Measurements from ENCODE around the gene GRM4. TPM values are rescaled to one million over a fixed set of nuclear protein-coding genes. Genes with fewer than 3 reads are reported as not detected.

GRM4 gene
- total and polyA plus RNA-seq, 9 of the 15 experiments (the other 6 are each of a cell fraction or from before 2014, with no cell fraction given) = 0.18 TPM; not detected in 8

DNA sequence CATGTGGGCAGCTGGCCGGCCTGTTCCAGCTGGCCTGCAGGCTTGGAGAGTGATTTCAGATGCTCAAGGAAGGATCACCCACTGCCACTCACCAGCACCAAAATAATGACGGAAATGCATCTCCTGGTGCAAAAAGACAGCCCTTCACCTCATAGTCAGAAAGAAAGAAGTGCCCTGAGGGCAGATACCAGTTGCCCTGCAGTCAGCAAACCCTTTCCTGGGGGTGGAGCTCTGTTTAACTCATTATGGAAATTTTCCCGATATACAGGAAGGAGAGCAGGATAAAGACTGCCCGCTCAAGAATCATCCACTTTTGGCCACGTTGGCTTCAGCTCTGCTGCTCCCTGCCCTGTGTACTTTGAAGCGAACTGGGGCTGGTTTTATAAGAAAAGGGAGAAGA is 127.9 kb downstream of the GRM4 start (continued):
- TF ChIP-seq, protein P1, sequence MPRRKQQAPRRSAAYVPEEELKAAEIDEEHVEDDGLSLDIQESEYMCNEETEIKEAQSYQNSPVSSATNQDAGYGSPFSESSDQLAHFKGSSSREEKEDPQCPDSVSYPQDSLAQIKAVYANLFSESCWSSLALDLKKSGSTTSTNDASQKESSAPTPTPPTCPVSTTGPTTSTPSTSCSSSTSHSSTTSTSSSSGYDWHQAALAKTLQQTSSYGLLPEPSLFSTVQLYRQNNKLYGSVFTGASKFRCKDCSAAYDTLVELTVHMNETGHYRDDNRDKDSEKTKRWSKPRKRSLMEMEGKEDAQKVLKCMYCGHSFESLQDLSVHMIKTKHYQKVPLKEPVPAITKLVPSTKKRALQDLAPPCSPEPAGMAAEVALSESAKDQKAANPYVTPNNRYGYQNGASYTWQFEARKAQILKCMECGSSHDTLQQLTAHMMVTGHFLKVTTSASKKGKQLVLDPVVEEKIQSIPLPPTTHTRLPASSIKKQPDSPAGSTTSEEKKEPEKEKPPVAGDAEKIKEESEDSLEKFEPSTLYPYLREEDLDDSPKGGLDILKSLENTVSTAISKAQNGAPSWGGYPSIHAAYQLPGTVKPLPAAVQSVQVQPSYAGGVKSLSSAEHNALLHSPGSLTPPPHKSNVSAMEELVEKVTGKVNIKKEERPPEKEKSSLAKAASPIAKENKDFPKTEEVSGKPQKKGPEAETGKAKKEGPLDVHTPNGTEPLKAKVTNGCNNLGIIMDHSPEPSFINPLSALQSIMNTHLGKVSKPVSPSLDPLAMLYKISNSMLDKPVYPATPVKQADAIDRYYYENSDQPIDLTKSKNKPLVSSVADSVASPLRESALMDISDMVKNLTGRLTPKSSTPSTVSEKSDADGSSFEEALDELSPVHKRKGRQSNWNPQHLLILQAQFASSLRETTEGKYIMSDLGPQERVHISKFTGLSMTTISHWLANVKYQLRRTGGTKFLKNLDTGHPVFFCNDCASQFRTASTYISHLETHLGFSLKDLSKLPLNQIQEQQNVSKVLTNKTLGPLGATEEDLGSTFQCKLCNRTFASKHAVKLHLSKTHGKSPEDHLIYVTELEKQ (CRISPR knock-in tag; IDR thresholded peaks at IDR 0.05) = no peak
- TF ChIP-seq CEBPB (tag; IDR thresholded peaks at IDR 0.05) (no peak), CXXC5 (CRISPR knock-in tag; IDR thresholded peaks at IDR 0.05) (no peak)

DNA sequence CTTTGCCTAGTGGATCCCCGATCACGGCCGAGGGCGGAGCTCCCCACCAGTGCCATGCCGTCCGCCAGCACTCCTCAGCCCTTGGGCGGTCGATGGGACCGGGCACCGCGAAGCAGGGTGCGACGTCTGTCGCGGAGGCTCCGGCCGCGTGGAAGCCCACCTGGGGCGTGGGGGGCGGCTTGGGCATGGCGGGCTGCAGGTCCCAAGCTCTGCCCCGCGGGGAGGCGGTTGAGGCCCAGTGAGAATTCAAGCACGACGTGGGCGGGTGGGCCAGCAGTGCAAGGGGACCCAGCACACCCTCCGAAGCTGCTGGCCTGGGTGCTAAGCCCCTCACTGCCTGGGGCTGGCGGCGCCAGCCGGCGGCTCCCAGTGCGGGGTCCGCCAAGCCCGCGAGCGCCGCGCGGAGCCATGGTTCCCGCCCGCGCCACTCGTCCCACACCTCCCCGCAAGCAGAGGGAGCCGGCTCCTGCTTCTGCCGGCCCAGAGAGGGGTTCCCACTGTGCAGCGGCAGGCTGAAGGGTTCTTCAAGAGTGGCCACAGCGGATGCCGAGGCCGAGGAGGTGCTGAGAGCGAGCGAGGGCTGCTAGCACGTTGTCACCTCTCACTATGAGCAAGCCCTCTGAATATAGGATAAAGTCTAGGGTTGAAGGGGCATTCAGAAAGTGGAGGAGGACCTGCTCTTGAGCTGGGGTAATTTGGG is 128.6 kb downstream of the GRM4 start:
- Histone ChIP-seq H3K9me1 (ENCODE audit: control insufficient read depth, insufficient read depth, low read length) (no peaks in the 10 kb centered on the region), H4K20me1 (replicated peaks; ENCODE audit: control insufficient read depth, insufficient read depth, low read length) (no peaks in the 10 kb centered on the region), H3K36me3 (ENCODE audit: control insufficient read depth, insufficient read depth, low read length) (no peaks in the 10 kb centered on the region), H2AFZ (ENCODE audit: low read depth, low read length) (no peak overlapping the region), H3K27me3 (ENCODE audit: control insufficient read depth in 2 of 2, insufficient read depth in 2 of 2, low read length in 2 of 2) (peaks cover 3 to 59% of the 10 kb centered on the region in 2 experiments; a peak in 4 of 5 replicates), H3K27ac (ENCODE audit: extremely low read depth, low read depth, low read length) (no peak overlapping the region), H3K4me3 (no peak overlapping the region), H3K9me3 (replicated peaks; ENCODE audit: control insufficient read depth, insufficient read depth, low read depth, low read length) (no peaks in the 10 kb centered on the region; the same call in 1 of the 2 replicates), H3K4me2 (ENCODE audit: insufficient read depth, low read length) (no peak overlapping the region), H3K4me1 (replicated peaks in 1 of 2; ENCODE audit: control insufficient read depth in 2 of 2, insufficient read depth in 2 of 2, low read length in 2 of 2) (peaks cover 0 to 12% of the 10 kb centered on the region in 2 experiments; a peak in 1 of 5 replicates), H3K79me2 (ENCODE audit: control insufficient read depth, insufficient read depth, low read length) (no peaks in the 10 kb centered on the region), H3K9ac (ENCODE audit: insufficient read depth in 1 of 2, low read depth in 2 of 2, low read length in 2 of 2) (no peak overlapping the region; a peak in 1 of 4 replicates)
- ChIA-PET POLR2A (interaction anchor here (0.6 to 1.0 kb wide), 4 partner anchors 10 to 193 kb away, joined by 3 to 4 read pairs (median 3); no protein-coding TSS in a partner anchor), CTCF (ENCODE audit: low intra/inter-chr PET ratio) (no interaction called here)
- in situ Hi-C loops (cut with MboI) (no loop called here), intact Hi-C loops (cut with micrococcal nuclease) (no loop called here)
- 46% methylated on average over 48 of the region's 54 CpGs for WGBS (ENCODE audit: insufficient coverage, low coverage, missing lambda C conversion rate)
- FAIRE-seq (no peak), ATAC-seq (no peak), DNase-seq (ENCODE audit: extremely low read depth in 1 of 4, low spot score in 3 of 4) (no peak)
- no TSS peak for BruUV-seq (replicated peaks)
- TF ChIP-seq SNIP1 (IDR thresholded peaks at IDR 0.05; ENCODE audit: low read depth) = no peak
- TF ChIP-seq CREB1 (IDR thresholded peaks at IDR 0.05) = no peak
- TF ChIP-seq CREB1 (CRISPR knock-in tag; IDR thresholded peaks at IDR 0.05) = no peak
- no peak for TF ChIP-seq EGR1 (conservative IDR thresholded peaks at IDR 0.05)
- TF ChIP-seq, protein P2, sequence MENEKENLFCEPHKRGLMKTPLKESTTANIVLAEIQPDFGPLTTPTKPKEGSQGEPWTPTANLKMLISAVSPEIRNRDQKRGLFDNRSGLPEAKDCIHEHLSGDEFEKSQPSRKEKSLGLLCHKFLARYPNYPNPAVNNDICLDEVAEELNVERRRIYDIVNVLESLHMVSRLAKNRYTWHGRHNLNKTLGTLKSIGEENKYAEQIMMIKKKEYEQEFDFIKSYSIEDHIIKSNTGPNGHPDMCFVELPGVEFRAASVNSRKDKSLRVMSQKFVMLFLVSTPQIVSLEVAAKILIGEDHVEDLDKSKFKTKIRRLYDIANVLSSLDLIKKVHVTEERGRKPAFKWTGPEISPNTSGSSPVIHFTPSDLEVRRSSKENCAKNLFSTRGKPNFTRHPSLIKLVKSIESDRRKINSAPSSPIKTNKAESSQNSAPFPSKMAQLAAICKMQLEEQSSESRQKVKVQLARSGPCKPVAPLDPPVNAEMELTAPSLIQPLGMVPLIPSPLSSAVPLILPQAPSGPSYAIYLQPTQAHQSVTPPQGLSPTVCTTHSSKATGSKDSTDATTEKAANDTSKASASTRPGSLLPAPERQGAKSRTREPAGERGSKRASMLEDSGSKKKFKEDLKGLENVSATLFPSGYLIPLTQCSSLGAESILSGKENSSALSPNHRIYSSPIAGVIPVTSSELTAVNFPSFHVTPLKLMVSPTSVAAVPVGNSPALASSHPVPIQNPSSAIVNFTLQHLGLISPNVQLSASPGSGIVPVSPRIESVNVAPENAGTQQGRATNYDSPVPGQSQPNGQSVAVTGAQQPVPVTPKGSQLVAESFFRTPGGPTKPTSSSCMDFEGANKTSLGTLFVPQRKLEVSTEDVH (IDR thresholded peaks at IDR 0.05; ENCODE audit: low read depth, partially characterized antibody) = no peak
- TF ChIP-seq, protein P3, sequence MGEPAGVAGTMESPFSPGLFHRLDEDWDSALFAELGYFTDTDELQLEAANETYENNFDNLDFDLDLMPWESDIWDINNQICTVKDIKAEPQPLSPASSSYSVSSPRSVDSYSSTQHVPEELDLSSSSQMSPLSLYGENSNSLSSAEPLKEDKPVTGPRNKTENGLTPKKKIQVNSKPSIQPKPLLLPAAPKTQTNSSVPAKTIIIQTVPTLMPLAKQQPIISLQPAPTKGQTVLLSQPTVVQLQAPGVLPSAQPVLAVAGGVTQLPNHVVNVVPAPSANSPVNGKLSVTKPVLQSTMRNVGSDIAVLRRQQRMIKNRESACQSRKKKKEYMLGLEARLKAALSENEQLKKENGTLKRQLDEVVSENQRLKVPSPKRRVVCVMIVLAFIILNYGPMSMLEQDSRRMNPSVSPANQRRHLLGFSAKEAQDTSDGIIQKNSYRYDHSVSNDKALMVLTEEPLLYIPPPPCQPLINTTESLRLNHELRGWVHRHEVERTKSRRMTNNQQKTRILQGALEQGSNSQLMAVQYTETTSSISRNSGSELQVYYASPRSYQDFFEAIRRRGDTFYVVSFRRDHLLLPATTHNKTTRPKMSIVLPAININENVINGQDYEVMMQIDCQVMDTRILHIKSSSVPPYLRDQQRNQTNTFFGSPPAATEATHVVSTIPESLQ (CRISPR knock-in tag; IDR thresholded peaks at IDR 0.05) = no peak
- no peak for TF ChIP-seq RBBP5 (IDR thresholded peaks at IDR 0.05; ENCODE audit: borderline replicate concordance, insufficient read depth, low read length, poor library complexity, severe bottlenecking)
